Tibial nerve (tissue), 4 donors: Measurements from ENCODE around the gene DAP3. TPM values are rescaled to one million over a fixed set of nuclear protein-coding genes. Genes with fewer than 3 reads are reported as not detected.

ENCODE experiments used
- DNase-seq, 2 donors: peaks; one replicate each; pipeline ENCODE4 v3.0.0-alpha.2; 2019; ENCODE audit warnings: low spot score in 2 of 2
- H3K27ac ChIP-seq, 4 donors: fragments of 200-600 bp; sonication (generic) in 3 of 4; one replicate each; pipeline ENCODE4 v1.5.1; 2017 to 2019; ENCODE audit warnings: mild to moderate bottlenecking in 1 of 4
- H3K27me3 ChIP-seq, 2 donors: fragments of 200-600 bp; sonication (generic) in 1 of 2; one replicate each; pipeline versions ENCODE4 v1.5.1 to v1.6.0; 2017 to 2019
- H3K36me3 ChIP-seq, 3 donors: fragments of 200-600 bp; sonication (generic); one replicate each; pipeline ENCODE4 v1.5.1; 2018 to 2019
- H3K4me1 ChIP-seq, 4 donors: fragments of 200-600 bp; sonication (generic) in 3 of 4; one replicate each; pipeline ENCODE4 v1.5.1; 2017 to 2019
- H3K4me3 ChIP-seq, 4 donors: fragments of 200-600 bp; sonication (generic) in 3 of 4; one replicate each; pipeline ENCODE4 v1.5.1; 2017 to 2019; ENCODE audit warnings: mild to moderate bottlenecking in 1 of 4, moderate library complexity in 1 of 4
- H3K9me3 ChIP-seq, 4 donors: fragments of 200-600 bp; sonication (generic) in 3 of 4; one replicate each; pipeline ENCODE4 v1.5.1; 2017 to 2019
- EP300 ChIP-seq, 2 donors: sonication (generic); formaldehyde crosslinking; IDR thresholded peaks; one replicate each; pipeline ENCODE4 v1.6.1; 2017; ENCODE audit warnings: antibody characterized with exemption in 2 of 2, mild to moderate bottlenecking in 1 of 2
- POLR2A ChIP-seq, 2 donors: fragments of 450-650 bp; IDR thresholded peaks; one replicate each; pipeline ENCODE4 v1.6.1; 2017; ENCODE audit warnings: antibody characterized with exemption in 2 of 2, mild to moderate bottlenecking in 2 of 2, moderate library complexity in 2 of 2
- WGBS, 2 donors: methylation state at CpG; one replicate each; pipeline ENCODE4 v1.1.5; 2018; 5-methylcytosine and 5-hydroxymethylcytosine counted together
- total RNA-seq, 4 donors: library from RNA; depleted of rRNA; stranded (reverse); fragments of >200 nt; gene quantifications; one replicate each; pipeline ENCODE4 v1.1.0, GENCODE V29; 2016
- TF ChIP-seq, protein P1 (sequence below), 5 experiments: fragments of 200-600 bp in 3 of 5; fragments of 450-650 bp in 2 of 5; sonication (generic) in 3 of 5; IDR thresholded peaks; one replicate each; pipeline ENCODE4 v1.5.1; 2016 to 2019; ENCODE audit warnings: antibody characterized with exemption in 5 of 5, mild to moderate bottlenecking in 3 of 5, moderate library complexity in 2 of 5

The DAP3 gene
- total RNA-seq, 4 donors from 2014 or later: 101 to 159 (median 138) TPM

DNA sequence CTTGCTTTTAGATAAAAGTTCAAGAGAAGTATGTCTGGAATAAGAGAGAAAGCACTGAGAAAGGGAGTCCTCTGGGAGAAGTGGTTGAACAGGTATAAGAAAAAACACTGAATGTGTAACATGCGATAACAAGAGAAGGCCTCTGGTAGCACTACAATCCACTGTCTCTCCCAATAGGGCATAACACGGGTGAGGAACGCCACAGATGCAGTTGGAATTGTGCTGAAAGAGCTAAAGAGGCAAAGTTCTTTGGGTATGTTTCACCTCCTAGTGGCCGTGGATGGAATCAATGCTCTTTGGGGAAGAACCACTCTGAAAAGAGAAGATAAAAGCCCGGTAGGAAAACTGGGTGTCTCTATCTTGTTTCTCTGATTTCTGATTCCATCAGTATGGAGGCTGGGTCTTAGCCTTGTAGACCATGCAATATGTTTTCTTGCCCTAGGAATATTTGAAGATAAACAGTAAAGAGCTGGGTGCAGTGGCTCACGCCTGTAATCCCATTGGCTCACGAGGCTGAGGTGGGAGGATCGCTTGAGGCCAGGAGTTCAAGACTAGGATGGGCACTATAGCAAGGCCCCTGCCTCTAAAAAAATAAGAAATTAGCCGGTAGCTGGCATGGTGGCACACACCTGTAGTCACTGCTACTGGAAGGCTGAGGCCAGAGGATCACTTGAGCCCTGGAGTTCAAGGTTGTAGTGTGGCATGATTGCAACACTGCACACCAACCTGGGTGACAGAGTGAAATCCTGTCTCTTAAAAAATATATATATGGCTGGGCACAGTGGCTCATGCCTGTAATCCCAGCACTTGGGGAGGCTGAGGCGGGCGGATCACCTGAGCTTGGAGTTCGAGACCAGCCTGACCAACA, 40.4 kb downstream of the DAP3 start:
- Histone ChIP-seq H3K4me3 (no peak overlapping the region), H3K4me1 (peaks cover 0 to 6% (median 0%) of the 10 kb centered on the region in 4 donors), H3K27ac (peak overlapping the region in 2 of 4 donors; percentile 11 to 18), H3K9me3 (no peaks in the 10 kb centered on the region), H3K27me3 (no peaks in the 10 kb centered on the region), H3K36me3 (peaks cover 0 to 66% (median 0%) of the 10 kb centered on the region in 3 donors)
- TF ChIP-seq POLR2A (IDR thresholded peaks at IDR 0.05) (no peak), EP300 (IDR thresholded peaks at IDR 0.05) (peak in 1 of 2 donors; percentile 13)
- TF ChIP-seq, protein P1, sequence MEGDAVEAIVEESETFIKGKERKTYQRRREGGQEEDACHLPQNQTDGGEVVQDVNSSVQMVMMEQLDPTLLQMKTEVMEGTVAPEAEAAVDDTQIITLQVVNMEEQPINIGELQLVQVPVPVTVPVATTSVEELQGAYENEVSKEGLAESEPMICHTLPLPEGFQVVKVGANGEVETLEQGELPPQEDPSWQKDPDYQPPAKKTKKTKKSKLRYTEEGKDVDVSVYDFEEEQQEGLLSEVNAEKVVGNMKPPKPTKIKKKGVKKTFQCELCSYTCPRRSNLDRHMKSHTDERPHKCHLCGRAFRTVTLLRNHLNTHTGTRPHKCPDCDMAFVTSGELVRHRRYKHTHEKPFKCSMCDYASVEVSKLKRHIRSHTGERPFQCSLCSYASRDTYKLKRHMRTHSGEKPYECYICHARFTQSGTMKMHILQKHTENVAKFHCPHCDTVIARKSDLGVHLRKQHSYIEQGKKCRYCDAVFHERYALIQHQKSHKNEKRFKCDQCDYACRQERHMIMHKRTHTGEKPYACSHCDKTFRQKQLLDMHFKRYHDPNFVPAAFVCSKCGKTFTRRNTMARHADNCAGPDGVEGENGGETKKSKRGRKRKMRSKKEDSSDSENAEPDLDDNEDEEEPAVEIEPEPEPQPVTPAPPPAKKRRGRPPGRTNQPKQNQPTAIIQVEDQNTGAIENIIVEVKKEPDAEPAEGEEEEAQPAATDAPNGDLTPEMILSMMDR (IDR thresholded peaks at IDR 0.05): peak in 4 of 5 experiments; percentile 45 to 63 (median 53)
- peak; percentile 19 to 76 for DNase-seq
- WGBS, 2 donors: 62 to 64% methylated on average over 12 of the region's 12 CpGs

DNA sequence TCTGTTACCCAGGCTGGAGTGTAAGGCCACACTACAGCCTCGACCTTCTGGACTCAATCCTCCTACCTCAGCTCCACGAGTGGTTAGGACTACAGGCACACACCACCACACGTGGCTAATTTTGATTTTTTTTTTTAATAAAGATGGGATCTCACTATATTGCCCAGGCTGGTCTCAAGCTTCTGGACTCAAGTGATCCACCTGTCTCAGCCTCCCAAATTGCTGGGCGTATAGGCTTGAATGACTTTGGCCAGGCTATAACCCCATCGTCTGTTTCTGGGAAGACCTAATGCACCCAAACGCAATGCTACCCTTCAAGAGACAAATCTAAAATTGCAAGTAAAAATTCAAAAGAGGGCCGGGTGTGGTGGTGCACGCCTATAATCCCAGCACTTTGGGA, 52.1 kb downstream of the DAP3 start:
- TF ChIP-seq, protein P1 (IDR thresholded peaks at IDR 0.05): no peak
- TF ChIP-seq EP300 (IDR thresholded peaks at IDR 0.05) (no peak), POLR2A (IDR thresholded peaks at IDR 0.05) (no peak)
- Histone ChIP-seq H3K36me3 (peaks cover 0 to 33% (median 0%) of the 10 kb centered on the region in 3 donors), H3K4me1 (peaks cover 0 to 6% (median 2%) of the 10 kb centered on the region in 4 donors), H3K4me3 (no peak overlapping the region), H3K27me3 (no peaks in the 10 kb centered on the region), H3K27ac (no peak overlapping the region), H3K9me3 (no peaks in the 10 kb centered on the region)
- 88 to 89% methylated on average over 8 of the region's 8 CpGs for WGBS, 2 donors
- no peak for DNase-seq

DNA sequence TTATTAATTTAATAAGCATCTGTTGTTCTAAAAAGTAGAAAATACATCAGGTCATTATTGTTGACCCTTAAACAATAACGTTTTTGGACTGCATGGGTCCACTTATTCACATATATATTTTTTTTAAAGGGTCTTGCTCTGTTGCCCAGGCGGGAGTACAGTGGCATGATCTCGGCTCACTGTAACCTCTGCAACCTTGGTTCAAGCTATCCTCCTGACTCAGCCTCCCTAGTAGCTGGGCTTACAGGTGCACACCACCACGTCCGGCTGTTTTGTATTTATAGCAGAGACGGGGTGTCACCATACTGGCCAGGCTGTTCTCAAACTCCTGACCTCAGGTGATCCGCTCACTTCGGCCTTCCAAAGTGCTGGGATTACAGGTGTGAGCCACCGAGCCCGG, 53.0 kb downstream of the DAP3 start:
- WGBS, 2 donors: 87 to 88% methylated on average over 10 of the region's 10 CpGs
- H3K9me3 ChIP-seq: no peaks in the 10 kb centered on the region
- TF ChIP-seq POLR2A (IDR thresholded peaks at IDR 0.05): no peak
- TF ChIP-seq, protein P1 (IDR thresholded peaks at IDR 0.05): no peak
- no peak for TF ChIP-seq EP300 (IDR thresholded peaks at IDR 0.05)
- no peak overlapping the region for H3K4me3 ChIP-seq
- H3K27me3 ChIP-seq: no peaks in the 10 kb centered on the region
- DNase-seq: no peak
- peaks cover 0 to 25% (median 0%) of the 10 kb centered on the region in 3 donors for H3K36me3 ChIP-seq
- no peak overlapping the region for H3K27ac ChIP-seq
- H3K4me1 ChIP-seq: peaks cover 0 to 6% (median 2%) of the 10 kb centered on the region in 4 donors

DNA sequence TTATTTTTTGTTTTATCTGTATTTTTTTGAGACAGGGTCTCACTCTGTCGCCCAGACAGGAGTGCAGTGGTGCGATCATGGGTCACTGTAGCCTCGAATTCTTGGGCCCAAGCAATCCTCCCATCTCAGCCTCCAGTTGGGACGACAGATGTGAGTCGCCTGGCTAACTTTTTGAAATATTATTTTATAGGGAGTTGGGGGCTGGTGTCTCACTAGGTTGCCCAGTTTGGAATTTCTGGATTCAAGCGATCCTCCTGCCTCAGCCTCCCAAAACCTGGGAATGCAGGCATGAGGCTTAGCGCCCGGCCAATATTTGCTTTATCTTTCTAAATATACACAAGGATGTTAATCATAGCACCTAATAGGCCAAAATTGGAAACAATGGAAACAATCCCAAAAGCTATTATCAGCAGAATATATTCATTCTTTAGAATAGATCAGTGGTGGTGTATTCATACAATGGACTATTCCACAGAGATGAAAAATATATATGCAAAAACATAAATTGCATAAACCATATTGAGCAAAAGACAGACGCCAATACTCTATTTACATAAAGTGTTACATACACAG, 55.9 kb downstream of the DAP3 start:
- Histone ChIP-seq H3K4me3 (peak overlapping the region; percentile 64 to 83 (median 76)), H3K4me1 (peaks cover 0 to 6% (median 2%) of the 10 kb centered on the region in 4 donors), H3K36me3 (peaks cover 0 to 19% (median 0%) of the 10 kb centered on the region in 3 donors), H3K27me3 (no peaks in the 10 kb centered on the region), H3K9me3 (no peaks in the 10 kb centered on the region), H3K27ac (peak overlapping the region; percentile 76 to 87 (median 82))
- TF ChIP-seq, protein P1 (IDR thresholded peaks at IDR 0.05): no peak
- no peak for TF ChIP-seq EP300 (IDR thresholded peaks at IDR 0.05)
- no peak for TF ChIP-seq POLR2A (IDR thresholded peaks at IDR 0.05)
- WGBS, 2 donors: 82 to 83% methylated on average over 9 of the region's 9 CpGs
- no peak for DNase-seq
